Measurements from ENCODE around the gene PALM3. TPM values are rescaled to one million over a fixed set of nuclear protein-coding genes. Genes with fewer than 3 reads are reported as not detected.

Gene PALM3
- total RNA-seq, 1 donor from 2014 or later, result not detected

DNA sequence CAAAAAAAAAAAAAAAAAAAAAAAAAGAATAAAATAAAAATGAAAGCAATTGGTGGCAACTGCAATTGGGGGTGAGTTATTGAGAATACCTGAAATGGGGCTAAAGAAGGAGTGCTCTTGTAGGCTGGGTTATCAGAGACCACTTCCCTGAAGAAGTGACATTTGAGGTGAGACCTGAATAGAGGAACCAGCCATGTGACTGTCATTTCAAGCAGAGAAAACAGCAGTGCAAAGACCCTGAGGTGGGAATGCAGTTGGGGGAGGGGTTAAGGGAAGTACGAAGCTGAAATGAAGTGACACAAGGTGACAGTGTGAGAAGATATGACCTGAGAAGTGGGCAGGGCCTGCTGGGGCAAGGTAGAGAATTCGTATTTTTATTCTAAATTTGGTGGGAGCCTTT lies 4.3 kb upstream of the PALM3 start:
- H3K4me3 Mint-ChIP-seq, result no peak overlapping the region
- H3K79me2 ChIP-seq (ENCODE audit: low read depth), result no peaks in the 10 kb centered on the region
- H3F3A ChIP-seq (ENCODE audit: low read depth), result peaks cover 5% of the 10 kb centered on the region
- H4K20me1 ChIP-seq (ENCODE audit: low read depth), result no peaks in the 10 kb centered on the region
- H3K4me1 Mint-ChIP-seq, result no peaks in the 10 kb centered on the region
- no peak overlapping the region for H3K4me2 ChIP-seq
- H3K27ac ChIP-seq, result no peak overlapping the region
- peaks cover 5% of the 10 kb centered on the region for H3K27me3 Mint-ChIP-seq (ENCODE audit: insufficient read depth, low read depth)
- TF ChIP-seq, protein P1, sequence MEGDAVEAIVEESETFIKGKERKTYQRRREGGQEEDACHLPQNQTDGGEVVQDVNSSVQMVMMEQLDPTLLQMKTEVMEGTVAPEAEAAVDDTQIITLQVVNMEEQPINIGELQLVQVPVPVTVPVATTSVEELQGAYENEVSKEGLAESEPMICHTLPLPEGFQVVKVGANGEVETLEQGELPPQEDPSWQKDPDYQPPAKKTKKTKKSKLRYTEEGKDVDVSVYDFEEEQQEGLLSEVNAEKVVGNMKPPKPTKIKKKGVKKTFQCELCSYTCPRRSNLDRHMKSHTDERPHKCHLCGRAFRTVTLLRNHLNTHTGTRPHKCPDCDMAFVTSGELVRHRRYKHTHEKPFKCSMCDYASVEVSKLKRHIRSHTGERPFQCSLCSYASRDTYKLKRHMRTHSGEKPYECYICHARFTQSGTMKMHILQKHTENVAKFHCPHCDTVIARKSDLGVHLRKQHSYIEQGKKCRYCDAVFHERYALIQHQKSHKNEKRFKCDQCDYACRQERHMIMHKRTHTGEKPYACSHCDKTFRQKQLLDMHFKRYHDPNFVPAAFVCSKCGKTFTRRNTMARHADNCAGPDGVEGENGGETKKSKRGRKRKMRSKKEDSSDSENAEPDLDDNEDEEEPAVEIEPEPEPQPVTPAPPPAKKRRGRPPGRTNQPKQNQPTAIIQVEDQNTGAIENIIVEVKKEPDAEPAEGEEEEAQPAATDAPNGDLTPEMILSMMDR (IDR thresholded peaks at IDR 0.05), result no peak
- TF ChIP-seq EZH2phosphoT487 (IDR thresholded peaks at IDR 0.05) (no peak), EZH2 (IDR thresholded peaks at IDR 0.05) (no peak)
- H2AFZ ChIP-seq (replicated peaks), result no peak overlapping the region
- no peak overlapping the region for H3K27ac Mint-ChIP-seq
- H3K4me3 ChIP-seq, result no peak overlapping the region
- H3K36me3 Mint-ChIP-seq, result no peaks in the 10 kb centered on the region
- no peaks in the 10 kb centered on the region for H3K9me3 Mint-ChIP-seq
- H3K9ac ChIP-seq, result no peak overlapping the region
- H3K9me3 ChIP-seq (ENCODE audit: low read depth), result no peaks in the 10 kb centered on the region
- H3K36me3 ChIP-seq, result no peaks in the 10 kb centered on the region
- peaks cover 14% of the 10 kb centered on the region for H3K27me3 ChIP-seq
- no peak for DNase-seq (ENCODE audit: low spot score)
- H3K4me1 ChIP-seq, result no peaks in the 10 kb centered on the region

DNA sequence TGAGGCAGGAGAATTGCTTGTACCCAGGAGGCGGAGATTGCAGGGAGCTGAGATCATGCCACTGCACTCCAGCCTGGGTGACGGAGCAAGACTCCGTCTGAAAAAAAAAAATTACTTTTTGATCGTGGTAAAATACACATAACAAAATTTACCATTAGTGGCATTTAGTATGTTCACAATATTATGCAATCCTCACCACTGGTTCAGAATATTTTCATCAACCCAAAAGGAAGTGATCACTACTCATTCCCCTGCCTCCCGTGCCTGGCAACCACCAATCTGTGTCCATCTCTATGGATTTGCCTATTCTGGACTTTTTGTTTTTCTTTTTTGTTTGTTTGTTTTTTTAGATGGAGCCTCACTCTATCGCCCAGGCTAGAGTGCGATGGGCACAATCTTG lies 1.2 kb upstream of the PALM3 start:
- no peaks in the 10 kb centered on the region for H3K79me2 ChIP-seq (ENCODE audit: low read depth)
- no peak for TF ChIP-seq EZH2phosphoT487 (IDR thresholded peaks at IDR 0.05)
- TF ChIP-seq, protein P1 (IDR thresholded peaks at IDR 0.05), result no peak
- no peak for TF ChIP-seq EZH2 (IDR thresholded peaks at IDR 0.05)
- Mint-ChIP-seq H3K4me3 (no peak overlapping the region), H3K9me3 (no peaks in the 10 kb centered on the region), H3K36me3 (no peaks in the 10 kb centered on the region), H3K27me3 (ENCODE audit: insufficient read depth, low read depth) (peaks cover 19% of the 10 kb centered on the region), H3K4me1 (peaks cover 20% of the 10 kb centered on the region), H3K27ac (no peak overlapping the region)
- no peak overlapping the region for H2AFZ ChIP-seq (replicated peaks)
- DNase-seq (ENCODE audit: low spot score), result no peak
- H3F3A ChIP-seq (ENCODE audit: low read depth), result peaks cover 11% of the 10 kb centered on the region
- H3K36me3 ChIP-seq, result no peaks in the 10 kb centered on the region
- H3K27ac ChIP-seq, result no peak overlapping the region
- H3K9me3 ChIP-seq (ENCODE audit: low read depth), result no peaks in the 10 kb centered on the region
- no peaks in the 10 kb centered on the region for H3K4me1 ChIP-seq
- H3K9ac ChIP-seq, result no peak overlapping the region
- peaks cover 20% of the 10 kb centered on the region for H3K27me3 ChIP-seq
- H4K20me1 ChIP-seq (ENCODE audit: low read depth), result no peaks in the 10 kb centered on the region
- H3K4me3 ChIP-seq, result no peak overlapping the region
- no peak overlapping the region for H3K4me2 ChIP-seq

DNA sequence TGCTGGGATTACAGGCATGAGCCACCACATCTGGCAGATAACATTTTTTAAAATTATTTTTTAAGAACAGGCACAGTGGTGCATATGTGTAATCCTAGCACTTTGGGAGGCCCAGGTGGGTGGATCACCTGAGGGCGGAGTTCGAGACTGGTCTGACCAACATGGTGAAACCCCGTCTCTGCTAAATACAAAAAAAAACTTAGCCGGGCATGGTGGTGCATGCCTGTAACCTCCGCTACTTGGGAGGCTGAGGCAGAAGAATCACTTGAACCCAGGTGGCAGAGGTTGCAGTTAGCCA lies 631 bp upstream of the PALM3 start:
- Histone ChIP-seq H3K79me2 (ENCODE audit: low read depth) (no peaks in the 10 kb centered on the region), H3K27me3 (peaks cover 26% of the 10 kb centered on the region), H3K9ac (no peak overlapping the region), H3K4me1 (no peaks in the 10 kb centered on the region), H3F3A (ENCODE audit: low read depth) (peaks cover 17% of the 10 kb centered on the region), H3K36me3 (no peaks in the 10 kb centered on the region), H4K20me1 (ENCODE audit: low read depth) (no peaks in the 10 kb centered on the region), H3K4me3 (no peak overlapping the region), H3K9me3 (ENCODE audit: low read depth) (no peaks in the 10 kb centered on the region), H3K4me2 (no peak overlapping the region), H3K27ac (no peak overlapping the region), H2AFZ (replicated peaks) (no peak overlapping the region)
- H3K4me3 Mint-ChIP-seq, result no peak overlapping the region
- H3K27me3 Mint-ChIP-seq (ENCODE audit: insufficient read depth, low read depth), result peaks cover 24% of the 10 kb centered on the region
- H3K36me3 Mint-ChIP-seq, result no peaks in the 10 kb centered on the region
- H3K4me1 Mint-ChIP-seq, result peaks cover 24% of the 10 kb centered on the region
- H3K9me3 Mint-ChIP-seq, result no peaks in the 10 kb centered on the region
- H3K27ac Mint-ChIP-seq, result no peak overlapping the region
- TF ChIP-seq, protein P1 (IDR thresholded peaks at IDR 0.05), result no peak
- TF ChIP-seq EZH2 (IDR thresholded peaks at IDR 0.05), result no peak
- TF ChIP-seq EZH2phosphoT487 (IDR thresholded peaks at IDR 0.05), result no peak
- no peak for DNase-seq (ENCODE audit: low spot score)
